Activated T-cell treated with anti-CD3 and anti-CD28 coated beads, Interleukin-2, amount 50 U/mL, for 48 hours (primary cell): Measurements from ENCODE around the gene LRRC38.
A peak's percentile ranks its signal among the peaks of the same experiment; 100 is the strongest.
"Not testable (repeated sequence)": the region's sequence is repeated elsewhere in the genome, so short reads cannot be mapped to it uniquely, and the experiment has no call there.

Experiments used
- DNase-seq, 2 experiments: peaks; one replicate each; pipeline ENCODE4 v3.0.0-alpha.2; 2020

The LRRC38 gene, protein sequence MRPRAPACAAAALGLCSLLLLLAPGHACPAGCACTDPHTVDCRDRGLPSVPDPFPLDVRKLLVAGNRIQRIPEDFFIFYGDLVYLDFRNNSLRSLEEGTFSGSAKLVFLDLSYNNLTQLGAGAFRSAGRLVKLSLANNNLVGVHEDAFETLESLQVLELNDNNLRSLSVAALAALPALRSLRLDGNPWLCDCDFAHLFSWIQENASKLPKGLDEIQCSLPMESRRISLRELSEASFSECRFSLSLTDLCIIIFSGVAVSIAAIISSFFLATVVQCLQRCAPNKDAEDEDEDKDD

DNA sequence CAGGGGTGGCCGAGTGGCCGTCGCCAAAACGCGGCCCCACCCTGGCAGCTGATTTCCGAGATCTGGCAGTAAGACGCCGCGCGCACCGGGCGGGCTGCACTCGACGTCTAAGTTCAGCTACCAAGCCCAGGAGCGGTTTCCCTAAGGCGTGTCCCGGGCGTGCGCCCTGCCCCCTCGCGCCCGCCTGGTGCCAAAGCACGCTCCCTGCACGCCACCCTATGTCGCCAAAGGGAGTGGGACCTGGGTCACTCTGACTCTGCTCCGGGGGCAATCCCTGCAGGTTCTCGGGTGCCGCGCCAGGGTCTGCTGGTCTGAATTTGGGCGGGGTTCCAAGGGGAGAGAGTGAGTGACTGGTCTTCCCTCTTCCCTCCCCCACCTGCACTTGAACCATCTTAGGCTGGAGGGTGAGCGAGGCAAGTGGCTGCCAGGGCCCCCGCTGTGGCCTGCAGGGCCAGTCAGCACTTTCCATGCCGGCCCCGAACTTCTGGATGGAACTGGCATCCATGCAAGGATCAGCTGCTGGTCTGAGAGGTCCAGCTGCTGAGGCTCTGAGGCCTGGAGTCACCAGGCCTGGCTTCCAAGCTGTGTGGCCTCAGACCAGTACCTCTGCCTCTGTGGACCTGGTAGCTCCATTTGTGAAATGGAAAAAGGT is at the start of gene LRRC38:
Gene LRRC38, minus strand, starts transcription at position 109 of the 652 bp plus-strand sequence. CDS start 410 bp downstream, outside the sequence.
- peak; percentile 26 to 30 for DNase-seq

DNA sequence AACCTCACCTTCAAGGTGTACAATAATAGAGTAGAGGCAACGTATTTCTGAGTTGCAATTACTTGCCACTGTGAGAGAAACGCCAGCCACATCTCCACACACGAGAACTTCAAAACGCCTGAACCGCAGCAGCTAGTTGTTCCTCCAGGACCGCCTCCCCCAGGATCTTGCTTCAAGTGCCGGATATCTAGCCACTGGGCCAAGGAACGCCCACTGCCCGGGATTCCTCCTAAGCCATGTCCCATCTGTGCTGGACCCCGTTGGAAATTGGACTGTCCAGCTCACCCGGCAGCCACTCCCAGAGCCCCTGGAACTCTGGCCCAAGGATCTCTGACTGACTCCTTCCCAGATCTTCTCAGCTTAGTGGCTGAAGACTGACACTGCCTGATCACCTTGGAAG is 49.2 kb upstream of the LRRC38 start:
- DNase-seq: not testable (repeated sequence)

DNA sequence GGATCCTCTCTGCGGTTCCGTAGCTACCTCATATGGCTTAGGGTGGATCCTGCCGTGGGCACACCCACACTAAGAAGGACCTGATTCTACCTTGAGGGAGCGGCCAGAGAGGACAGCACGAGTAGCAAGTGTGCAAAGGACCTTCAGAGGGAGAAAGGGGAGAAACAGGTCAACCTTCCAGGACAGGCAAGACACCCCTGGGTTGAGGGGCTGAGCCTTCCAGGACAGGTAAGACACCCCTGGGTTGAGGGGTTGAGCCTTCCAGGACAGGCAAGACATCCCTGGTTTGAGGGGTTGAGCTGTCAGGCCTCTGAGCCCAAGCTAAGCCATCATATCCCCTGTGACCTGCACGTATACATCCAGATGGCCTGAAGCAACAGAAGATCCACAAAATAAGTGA is 46.7 kb upstream of the LRRC38 start:
- DNase-seq: no peak

DNA sequence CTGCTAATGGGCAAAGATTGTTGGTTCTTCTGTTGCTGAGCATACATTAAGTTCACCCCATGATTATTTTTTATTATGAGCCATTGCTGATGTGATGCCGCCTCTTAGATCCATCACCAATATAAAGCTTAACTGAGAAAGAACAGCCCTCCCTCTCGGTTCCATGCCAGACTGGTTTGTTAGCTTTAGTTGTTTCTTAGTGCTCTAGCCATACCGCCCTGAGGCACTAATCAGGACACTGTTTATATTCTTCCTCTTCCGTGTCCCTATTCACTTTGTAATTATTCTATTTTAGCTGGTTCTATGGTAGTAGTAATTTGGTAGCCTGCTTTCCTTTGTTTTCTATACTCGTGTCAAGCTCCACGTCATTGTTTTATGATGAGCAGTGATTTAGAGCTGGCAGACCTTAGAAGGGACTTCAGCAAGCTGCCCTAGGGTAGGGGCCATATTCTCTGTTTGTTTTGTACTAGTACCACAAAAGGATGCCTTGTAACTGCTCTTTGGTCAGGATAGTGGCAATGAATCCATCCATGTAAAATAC is 42.5 kb upstream of the LRRC38 start:
- no peak for DNase-seq

DNA sequence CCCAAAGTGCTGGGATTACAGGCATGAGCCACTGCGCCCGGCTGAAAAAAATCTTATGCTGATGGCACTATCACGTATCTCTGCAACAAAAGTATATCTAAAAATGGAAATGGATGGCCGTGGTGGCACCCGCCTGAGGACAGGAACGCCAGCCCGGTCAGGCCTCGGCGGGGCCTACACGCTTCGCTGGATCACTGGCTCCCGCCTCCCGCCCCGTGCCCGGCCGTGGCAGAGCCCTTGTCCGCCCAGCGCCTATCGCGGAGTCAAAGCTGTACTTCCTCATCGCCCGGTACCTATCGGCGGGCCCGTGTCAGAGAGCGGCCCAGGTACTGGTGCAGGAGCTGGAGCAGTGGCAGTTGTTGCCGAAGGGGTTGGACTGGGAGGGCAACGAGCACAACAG is 41.0 kb upstream of the LRRC38 start:
- DNase-seq: no peak

DNA sequence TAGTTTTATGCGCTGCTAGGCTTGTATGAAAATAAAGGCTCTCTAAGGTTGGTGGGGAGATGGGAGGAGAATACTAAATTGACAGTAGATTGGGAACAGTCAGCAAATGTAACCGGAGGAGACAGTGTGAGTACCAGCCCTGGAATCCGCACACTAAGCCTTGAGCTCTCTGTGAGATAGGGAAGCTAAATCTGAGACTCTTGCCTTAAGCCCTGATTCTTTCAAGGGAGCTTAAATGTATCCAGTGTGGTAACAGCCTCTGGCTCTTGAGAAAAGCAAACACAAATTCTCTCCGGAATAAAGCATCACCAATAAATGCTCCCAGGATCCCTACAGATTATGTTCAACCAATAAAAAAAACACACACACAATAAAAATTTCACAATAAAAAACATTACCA is 36.9 kb upstream of the LRRC38 start:
- DNase-seq: no peak

DNA sequence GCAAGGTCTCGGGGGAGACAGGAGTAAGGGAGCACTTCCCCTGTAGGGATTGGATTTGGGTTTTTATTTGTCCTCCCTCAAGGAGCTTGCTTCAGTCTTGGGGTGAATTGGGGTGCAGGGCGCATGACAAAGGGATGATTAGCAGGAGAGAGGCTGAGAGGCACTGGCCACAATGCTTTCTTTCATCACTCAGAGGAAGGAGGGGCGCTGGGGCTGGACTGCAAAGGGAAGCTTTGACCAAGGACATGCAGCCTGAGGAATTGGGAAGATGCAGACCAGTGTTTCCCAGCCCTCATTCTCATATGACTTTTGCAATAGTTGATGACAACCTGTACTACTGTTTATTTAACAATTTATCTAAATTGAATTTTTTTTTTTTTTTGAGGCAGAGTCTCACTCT is 35.7 kb upstream of the LRRC38 start:
- DNase-seq: no peak

DNA sequence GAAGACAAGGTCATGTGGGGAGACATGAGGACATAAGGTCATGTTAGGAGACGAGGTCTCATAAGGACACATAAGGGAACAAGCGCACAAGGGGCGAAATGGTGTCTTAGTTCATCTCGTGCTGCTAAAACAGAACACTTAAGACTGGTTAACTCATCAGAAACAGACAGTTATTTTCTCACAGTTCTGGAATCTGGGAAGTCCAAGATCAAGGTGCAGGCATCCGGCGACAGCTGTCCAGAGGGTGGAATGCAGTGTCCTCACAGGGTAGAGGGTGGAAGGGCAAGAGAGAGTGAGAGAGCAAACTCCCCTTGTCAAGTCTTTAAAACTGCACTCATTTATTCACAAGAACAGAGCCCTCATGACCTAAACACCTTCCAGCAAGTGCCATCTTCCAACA is 35.2 kb upstream of the LRRC38 start:
- no peak for DNase-seq

DNA sequence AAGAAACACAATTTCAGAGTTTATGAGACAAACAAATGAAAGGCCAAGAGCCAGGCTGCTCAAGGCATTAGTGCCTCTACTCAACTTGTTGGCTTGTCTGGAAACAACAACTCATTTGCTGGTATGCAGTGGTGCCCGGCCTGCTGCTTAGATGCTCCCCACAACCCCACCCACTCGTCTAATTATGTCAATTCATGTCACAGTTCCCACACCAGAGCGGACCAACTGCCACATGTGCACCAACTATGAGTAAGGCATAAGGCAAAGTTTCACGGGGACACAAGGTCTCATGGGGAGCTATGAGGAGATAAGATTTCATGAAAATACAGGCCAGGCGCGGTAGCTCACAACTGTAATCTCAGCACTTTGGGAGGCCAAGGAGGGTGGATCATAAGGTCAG is 34.5 kb upstream of the LRRC38 start:
- no peak for DNase-seq

DNA sequence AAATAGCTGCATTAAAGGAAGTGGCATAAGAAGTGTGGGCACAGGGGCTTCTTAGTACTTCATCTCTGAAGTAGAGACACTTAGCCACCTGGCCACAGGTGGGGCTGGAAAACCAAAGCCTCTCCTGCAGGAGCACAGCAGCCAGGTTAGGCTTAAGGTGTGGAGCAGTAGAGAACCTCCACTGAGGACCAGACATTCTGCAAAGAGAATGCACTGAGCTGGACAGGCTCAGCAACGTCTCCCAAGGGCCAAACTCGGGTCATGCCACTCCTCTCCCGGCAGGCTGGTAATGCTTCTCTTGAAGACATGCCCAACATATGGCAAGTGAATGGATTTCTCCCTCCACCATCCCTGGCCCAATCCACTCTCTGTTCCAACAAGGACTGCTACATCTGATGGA is 33.0 kb upstream of the LRRC38 start:
- DNase-seq: no peak

DNA sequence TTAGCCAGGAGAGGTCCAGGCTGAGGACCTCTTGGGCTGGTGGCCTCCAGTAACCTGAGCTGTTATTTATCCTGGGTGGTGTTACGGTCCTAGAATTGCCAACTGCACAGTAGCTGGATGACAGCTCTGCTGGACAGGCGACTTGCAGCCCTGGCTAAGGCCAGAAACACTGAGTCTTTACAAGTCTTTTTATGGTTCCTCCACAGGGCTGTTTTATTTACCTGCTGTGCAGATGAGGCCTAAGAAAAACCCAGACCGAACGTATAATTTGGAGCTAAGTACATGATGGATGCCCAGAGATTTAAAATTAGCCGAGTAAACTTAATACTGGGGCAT is 30.4 kb upstream of the LRRC38 start:
- DNase-seq: no peak

DNA sequence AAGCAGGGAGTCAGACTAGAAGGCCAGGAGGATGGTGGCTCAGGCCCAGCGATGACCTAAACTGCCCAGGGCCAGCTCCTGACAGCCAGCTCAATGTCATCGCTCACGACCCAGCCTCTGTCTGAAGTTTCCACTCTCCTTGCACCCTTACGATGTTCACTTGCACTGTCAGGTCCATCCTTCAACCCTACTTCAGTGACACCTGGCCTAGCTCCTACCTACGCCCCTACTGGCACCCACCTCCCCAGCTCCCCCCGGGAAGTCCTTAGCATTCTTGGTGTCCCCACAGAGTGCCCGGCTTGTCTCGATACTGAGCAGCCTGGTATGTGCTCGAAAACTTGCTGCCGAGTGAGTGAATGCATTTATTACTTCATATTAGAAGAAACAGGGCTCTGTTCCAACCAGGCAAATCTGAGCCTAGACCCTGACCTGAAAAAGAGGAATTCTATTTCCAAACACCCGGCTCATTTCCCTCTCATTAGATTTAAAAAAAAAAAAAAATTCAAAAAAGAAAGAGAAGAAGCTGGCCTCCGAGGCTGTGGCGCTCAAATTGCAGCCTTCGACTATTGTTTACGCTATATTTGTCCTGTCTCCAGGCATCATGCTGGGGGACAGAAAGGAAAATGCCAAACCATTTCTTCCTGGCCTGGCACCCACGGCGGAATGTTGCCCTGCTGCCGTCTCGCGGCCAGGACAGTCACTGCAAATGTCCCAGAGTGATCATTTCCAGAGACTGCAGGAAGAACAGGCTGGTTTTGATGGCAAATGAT is 29.8 kb upstream of the LRRC38 start:
- DNase-seq: no peak

DNA sequence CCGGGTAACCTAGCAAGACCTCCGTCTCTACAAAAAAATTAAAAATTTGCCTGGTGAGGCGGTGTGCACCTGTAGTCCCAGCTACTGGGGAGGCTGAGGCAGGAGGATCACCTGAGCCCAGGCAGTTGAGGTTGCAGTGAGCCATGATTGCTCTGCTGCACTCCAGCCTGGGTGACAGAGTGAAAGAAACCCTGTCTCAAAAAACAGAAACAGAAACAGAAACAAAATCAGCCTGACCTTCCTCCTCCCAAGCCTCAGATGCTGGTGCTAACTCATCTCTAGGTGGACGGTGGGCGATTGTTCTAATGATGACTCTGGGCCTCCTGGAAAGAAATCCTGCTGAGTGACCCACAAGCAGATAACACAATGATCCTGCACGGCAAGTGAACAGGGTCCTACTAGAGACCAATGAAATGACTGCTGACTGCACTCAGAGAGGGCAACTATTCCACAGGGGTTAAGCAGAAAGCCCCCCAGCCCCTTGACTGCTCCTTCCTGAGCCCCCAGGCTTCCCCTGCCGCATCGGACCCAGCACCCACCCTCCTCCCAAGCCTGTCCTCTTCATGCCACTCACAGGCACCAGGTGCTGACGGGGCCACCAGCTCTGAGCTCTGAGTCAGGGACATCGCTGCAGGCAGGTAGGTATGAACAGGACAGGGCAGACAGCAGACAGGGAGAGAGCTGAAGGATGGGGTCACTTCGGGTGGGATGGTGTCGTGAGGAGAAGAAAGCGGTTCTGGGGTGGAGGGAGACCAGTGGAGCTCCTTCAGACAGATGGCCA is 27.8 kb upstream of the LRRC38 start:
- DNase-seq: no peak

DNA sequence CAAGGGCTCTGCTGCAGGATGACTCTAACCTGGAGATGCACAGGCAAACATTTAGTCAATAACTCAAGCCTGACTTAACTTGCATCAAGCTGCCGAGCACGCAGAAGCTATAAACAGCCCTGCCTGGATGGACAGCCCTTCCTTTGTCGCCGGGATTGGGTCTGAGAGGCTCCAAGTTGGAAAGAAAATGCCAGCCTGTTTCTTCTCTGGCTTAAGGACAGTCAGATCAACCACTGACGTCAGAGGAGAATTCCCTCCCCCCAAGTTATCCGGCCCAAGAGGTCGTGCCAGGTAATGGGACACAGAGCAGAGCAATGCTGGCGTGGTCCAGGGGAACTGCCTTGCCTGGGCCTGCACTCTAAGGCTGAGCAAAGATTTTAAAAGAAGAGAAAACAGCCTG is 27.1 kb upstream of the LRRC38 start:
- DNase-seq: no peak

DNA sequence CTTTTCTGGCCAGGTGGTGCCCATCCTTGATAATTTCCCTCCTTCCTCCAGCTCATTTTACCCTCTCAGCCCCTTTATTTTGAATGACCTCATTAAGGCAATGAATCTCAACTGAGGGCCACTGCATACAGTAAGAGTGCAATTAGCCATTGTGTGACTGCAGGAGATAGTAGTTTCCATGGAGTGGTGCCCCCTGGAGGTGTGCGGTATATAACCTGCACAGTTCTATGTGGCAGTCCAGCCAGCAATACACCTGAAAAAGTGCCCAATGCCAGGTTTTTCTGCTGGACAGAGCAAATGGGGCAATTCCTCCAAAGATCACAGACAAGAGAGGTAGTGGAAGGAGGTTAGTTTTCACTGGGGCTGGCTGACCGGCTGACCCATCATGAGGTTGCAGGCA is 25.9 kb upstream of the LRRC38 start:
- no peak for DNase-seq

DNA sequence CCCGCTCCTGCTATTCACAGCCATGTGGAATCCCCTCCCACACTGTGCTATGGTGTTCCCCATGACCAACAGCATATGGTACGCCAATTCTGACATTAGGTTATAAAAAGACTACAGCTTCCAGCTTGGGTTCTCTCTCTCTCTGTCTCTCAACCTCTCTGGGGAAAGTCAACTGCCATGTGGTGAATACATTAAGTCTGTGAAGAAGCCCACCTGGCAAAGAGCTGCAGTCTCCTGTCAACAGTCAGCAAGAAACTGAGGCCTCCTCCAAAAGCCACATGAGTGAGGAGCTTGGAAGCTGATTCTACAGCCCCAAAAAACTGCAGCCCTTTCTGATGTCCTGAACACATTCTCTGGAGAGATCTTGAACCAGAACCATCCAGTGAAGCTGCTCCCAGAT is 25.0 kb upstream of the LRRC38 start:
- no peak for DNase-seq

DNA sequence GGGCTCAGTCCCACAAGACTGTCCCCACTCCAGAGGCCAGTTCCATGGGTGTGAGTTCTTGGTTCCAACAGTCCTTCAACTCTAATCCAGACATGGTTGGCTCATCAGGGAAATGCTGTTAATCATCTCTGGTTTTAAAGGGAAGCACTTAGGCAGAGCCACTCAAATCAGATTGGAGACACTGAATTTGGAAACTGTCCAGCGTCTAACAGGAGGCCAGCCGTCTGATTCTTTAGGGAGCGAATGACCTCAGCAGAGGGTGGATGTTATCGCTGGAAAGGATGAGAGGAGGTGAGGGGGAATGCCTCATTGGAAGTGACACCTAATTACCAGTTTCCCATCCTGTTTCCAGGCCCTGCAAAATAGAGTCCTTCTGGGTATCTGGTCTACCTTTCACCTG is 22.8 kb upstream of the LRRC38 start:
- no peak for DNase-seq

DNA sequence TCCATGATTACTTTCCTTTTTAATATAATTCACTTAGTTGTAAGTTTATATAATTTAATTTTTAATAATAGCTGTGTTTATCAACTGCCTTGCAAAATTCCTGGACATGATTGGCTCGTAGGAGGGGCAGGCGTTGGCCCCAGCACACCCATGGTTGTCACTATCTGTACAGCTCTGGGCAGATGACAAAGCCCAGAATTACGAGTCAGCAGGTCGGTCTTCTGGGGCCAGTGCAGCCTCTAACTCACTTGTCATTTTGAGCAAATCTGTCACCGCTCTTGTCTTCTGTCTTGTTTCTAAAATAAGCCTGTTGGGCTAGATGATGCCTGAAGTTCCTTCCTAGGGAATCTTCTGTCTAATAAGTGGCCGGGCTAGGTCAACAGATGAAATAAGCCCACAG is 21.4 kb upstream of the LRRC38 start:
- no peak for DNase-seq

DNA sequence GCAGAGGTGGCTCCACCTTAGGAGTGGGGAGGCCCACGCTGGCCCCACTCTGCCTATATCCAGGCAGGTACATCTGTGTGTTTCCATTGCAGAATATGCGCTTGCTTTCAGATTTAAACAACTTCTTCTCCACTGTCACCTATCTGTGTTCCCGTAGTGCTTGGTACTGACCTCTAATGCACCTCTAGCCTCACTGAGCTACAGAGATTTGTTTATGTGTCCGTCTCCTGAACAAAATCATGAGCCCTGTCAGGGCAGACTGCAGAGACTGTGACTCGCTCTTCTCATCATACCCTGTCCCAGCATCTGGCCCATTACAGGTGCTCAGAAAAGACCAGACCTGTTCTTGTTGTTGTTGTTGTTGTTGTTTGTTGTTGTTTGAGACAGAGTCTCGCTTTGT is 14.5 kb upstream of the LRRC38 start:
- DNase-seq: no peak

DNA sequence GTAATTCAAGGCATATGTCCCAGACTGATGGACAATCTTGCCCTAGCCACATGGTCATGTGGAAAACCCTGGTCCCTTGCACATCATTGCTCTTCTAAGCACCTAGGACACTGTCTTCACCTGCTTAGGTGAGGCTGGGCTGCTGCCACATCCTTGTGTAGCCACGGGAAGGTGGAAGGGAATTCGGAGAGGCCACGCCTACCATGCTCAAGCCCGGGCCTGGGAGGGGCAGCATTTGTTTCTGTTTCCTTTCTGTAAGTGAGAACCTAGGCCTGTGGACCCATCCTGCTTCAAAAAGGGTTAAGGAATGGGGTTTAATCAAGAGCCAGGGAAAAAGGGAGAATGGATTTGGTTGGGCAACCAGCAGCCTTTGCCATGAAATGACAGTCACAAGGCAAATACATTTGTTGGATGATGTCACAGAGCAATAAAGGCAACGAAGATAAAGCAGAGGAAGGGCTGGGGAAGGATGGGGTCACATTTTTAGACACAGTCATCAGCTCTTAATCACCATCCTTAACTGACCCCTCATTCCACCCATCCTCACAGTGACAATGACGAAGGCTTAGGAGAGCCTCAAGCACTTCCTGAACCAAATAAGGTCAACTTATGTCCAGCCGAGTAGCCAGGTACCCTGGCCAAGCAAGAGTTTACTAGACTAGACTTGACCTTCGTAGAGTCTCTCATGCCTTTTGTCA is 10.1 kb upstream of the LRRC38 start:
- DNase-seq: no peak

DNA sequence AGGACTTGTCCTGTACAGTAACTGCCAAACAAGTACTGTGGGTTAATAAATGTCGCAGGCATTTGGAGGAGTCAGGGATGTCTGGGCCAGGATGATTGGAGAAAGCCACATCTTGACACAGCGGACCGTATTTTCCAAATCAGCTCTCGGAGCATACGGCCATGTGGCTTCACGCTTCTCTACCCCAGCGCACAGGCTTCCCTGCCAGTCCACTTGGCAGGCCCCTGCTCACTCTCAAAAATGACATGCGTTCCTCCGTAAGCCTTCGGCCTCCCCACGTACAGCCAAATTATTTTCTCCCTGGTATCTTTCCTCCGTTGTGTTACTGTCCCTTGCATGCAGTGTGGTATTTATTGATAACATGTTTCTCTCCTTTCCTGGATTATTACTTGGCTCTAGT is 7.2 kb upstream of the LRRC38 start:
- DNase-seq: no peak

DNA sequence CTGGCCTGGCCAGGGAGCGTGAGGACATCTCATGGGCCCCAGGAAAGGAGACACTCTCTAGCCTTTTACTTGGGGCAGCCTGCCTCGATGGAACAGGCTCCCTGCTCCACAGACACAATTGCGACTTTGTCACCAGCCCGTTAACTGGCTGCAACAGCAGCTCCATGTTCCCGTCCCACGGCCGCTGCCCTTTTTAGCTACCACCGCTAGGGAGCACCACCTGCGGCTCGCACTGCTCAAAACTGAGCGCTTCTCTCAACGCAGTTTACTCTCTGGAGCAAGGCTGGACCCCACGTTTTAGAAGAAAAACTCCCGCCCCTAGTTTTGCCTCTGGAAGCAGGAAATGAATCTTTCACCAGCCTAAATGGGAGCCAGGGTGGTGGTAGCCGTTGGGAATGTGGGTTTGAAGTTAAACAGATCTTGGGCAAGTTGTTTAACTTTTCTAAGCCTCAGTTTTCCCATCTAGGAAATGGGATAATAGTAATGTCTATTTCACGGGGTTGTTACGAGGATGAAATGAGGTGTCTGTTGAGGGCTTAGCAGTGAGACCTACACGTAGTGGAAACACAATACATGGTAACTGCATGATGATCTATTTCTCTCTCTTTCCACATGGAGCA is 3.5 kb upstream of the LRRC38 start:
- peak in 1 of 2 experiments; percentile 30 for DNase-seq
